Measurements from ENCODE around the gene PCIF1. TPM values are rescaled to one million over a fixed set of nuclear protein-coding genes. Genes with fewer than 3 reads are reported as not detected.

The PCIF1 gene
- total and polyA plus RNA-seq, 12 donors = 12.6 to 47.1 (median 36.7) TPM

GRCh38 chr20:45912344-45912682 is 22.2 kb upstream of the PCIF1 start:
- no peaks in the 10 kb centered on the region for H3K9me3 ChIP-seq (replicated peaks in 1 of 3)
- H3K27ac ChIP-seq = peak overlapping the region in 4 of 5 donors; percentile 77 to 92 (median 90)
- H3K36me3 ChIP-seq (replicated peaks in 1 of 2) = peaks cover 0 to 13% of the 10 kb centered on the region in 2 donors
- 20 to 30% (median 24%) methylated on average over 3 to 4 of the region's 4 CpGs for WGBS, 4 donors
- H3K4me3 ChIP-seq = peak overlapping the region in 2 of 4 donors; percentile 24 to 87
- TF ChIP-seq CTCF (IDR thresholded peaks at IDR 0.05) (no peak), POLR2A (IDR thresholded peaks at IDR 0.05) (no peak)
- intact Hi-C loops (cut with DNase I) = no loop called here
- H3K27me3 ChIP-seq = no peaks in the 10 kb centered on the region
- H3K4me1 ChIP-seq (replicated peaks in 1 of 2) = peaks cover 15 to 38% of the 10 kb centered on the region in 2 donors
- no peak for DNase-seq

- Histone ChIP-seq H3K27ac (peak overlapping the region in 2 of 5 donors; percentile 69 to 92), H3K9me3 (replicated peaks in 1 of 3) (no peaks in the 10 kb centered on the region), H3K36me3 (replicated peaks in 1 of 2) (peaks cover 0 to 10% of the 10 kb centered on the region in 2 donors), H3K4me1 (replicated peaks in 1 of 2) (peaks cover 16 to 46% of the 10 kb centered on the region in 2 donors), H3K27me3 (no peaks in the 10 kb centered on the region), H3K4me3 (no peak overlapping the region)
- no peak for TF ChIP-seq CTCF (IDR thresholded peaks at IDR 0.05)
- TF ChIP-seq POLR2A (IDR thresholded peaks at IDR 0.05) = no peak
- intact Hi-C loops (cut with DNase I) = no loop called here
- WGBS, 4 donors = 43 to 66% (median 56%) methylated on average over 5 of the region's 5 CpGs
- DNase-seq = no peak
Observed at GRCh38 chr20:45913116-45913515, 21.4 kb upstream of the PCIF1 start.

GRCh38 chr20:45917790-45918141 is 16.7 kb upstream of the PCIF1 start:
- Histone ChIP-seq H3K27me3 (no peaks in the 10 kb centered on the region), H3K27ac (peak overlapping the region in 4 of 5 donors; percentile 18 to 85 (median 74)), H3K9me3 (replicated peaks in 1 of 3) (no peaks in the 10 kb centered on the region), H3K4me3 (no peak overlapping the region), H3K4me1 (replicated peaks in 1 of 2) (peaks cover 20 to 64% of the 10 kb centered on the region in 2 donors), H3K36me3 (replicated peaks in 1 of 2) (no peaks in the 10 kb centered on the region)
- 29 to 57% (median 42%) methylated on average over 5 of the region's 5 CpGs for WGBS, 4 donors
- no peak for TF ChIP-seq CTCF (IDR thresholded peaks at IDR 0.05)
- TF ChIP-seq POLR2A (IDR thresholded peaks at IDR 0.05) = no peak
- intact Hi-C loops (cut with DNase I) = no loop called here
- DNase-seq = no peak

GRCh38 chr20:45918182-45918737 is 16.2 kb upstream of the PCIF1 start:
- H3K36me3 ChIP-seq (replicated peaks in 1 of 2) = no peaks in the 10 kb centered on the region
- no peak for DNase-seq
- 59 to 74% (median 61%) methylated on average over 5 of the region's 5 CpGs for WGBS, 4 donors
- TF ChIP-seq POLR2A (IDR thresholded peaks at IDR 0.05) (no peak), CTCF (IDR thresholded peaks at IDR 0.05) (no peak)
- no peaks in the 10 kb centered on the region for H3K27me3 ChIP-seq
- peaks cover 20 to 66% of the 10 kb centered on the region in 2 donors for H3K4me1 ChIP-seq (replicated peaks in 1 of 2)
- H3K4me3 ChIP-seq = no peak overlapping the region
- intact Hi-C loops (cut with DNase I) = no loop called here
- peak overlapping the region; percentile 20 to 85 (median 70) for H3K27ac ChIP-seq
- H3K9me3 ChIP-seq (replicated peaks in 1 of 3) = no peaks in the 10 kb centered on the region
